Activated T-cell treated with anti-CD3 and anti-CD28 coated beads, Interleukin-2, amount 50 U/mL, for 72 hours (primary cell): ENCODE results near the gene AQP3. TPM values are rescaled to one million over a fixed set of nuclear protein-coding genes. Genes with fewer than 3 reads are reported as not detected.
"Not testable (repeated sequence)": the region's sequence is repeated elsewhere in the genome, so short reads cannot be mapped to it uniquely, and the experiment has no call there.

Experiments
- ATAC-seq, 2 donors: fragments of 150-1000 bp; cut with Tn5 transposase; replicated peaks in 1 of 2; 2 replicates each; pipeline ENCODE4 v1.10.0; 2021; ENCODE audit warnings: moderate library complexity in 2 of 2, mild to moderate bottlenecking in 1 of 2
- DNase-seq, 2 donors: peaks; one replicate each; pipeline ENCODE4 v3.0.0; 2021 to 2022; ENCODE audit warnings: mixed read lengths in 1 of 2
- H3K27ac Mint-ChIP-seq: one replicate; pipeline ENCODE4 v1.8.0; 2022; ENCODE audit warnings: mild to moderate bottlenecking, moderate library complexity, mixed read lengths
- H3K27me3 Mint-ChIP-seq: one replicate; pipeline ENCODE4 v1.8.0; 2022; ENCODE audit warnings: low read depth, mixed read lengths
- H3K36me3 Mint-ChIP-seq, 2 donors: one replicate each; pipeline ENCODE4 v1.8.0; 2022; ENCODE audit warnings: mixed read lengths in 2 of 2, mild to moderate bottlenecking in 1 of 2; ENCODE audit not compliant: insufficient read depth in 2 of 2
- H3K4me1 Mint-ChIP-seq: one replicate; pipeline ENCODE4 v1.8.0; 2022; ENCODE audit warnings: low read depth, mixed read lengths
- H3K4me3 Mint-ChIP-seq, 2 donors: one replicate each; pipeline ENCODE4 v1.8.0; 2022; ENCODE audit warnings: mild to moderate bottlenecking in 2 of 2, mixed read lengths in 2 of 2, moderate library complexity in 2 of 2
- H3K9me3 Mint-ChIP-seq, 2 donors: one replicate each; pipeline ENCODE4 v1.8.0; 2022; ENCODE audit warnings: mixed read lengths in 2 of 2
- total RNA-seq, 2 donors: library from RNA; stranded (reverse); gene quantifications; one replicate each; pipeline ENCODE4 v1.2.3, GENCODE V29; 2022

Gene AQP3
- total RNA-seq, 2 donors from 2014 or later, result 12.0 to 17.8 TPM

- H3K27ac Mint-ChIP-seq, result peak overlapping the region; percentile 93
- H3K36me3 Mint-ChIP-seq, result peaks cover 4 to 5% of the 10 kb centered on the region in 2 donors
- H3K9me3 Mint-ChIP-seq, result no peaks in the 10 kb centered on the region
- no peaks in the 10 kb centered on the region for H3K27me3 Mint-ChIP-seq
- peaks cover 60% of the 10 kb centered on the region for H3K4me1 Mint-ChIP-seq
- H3K4me3 Mint-ChIP-seq, result peak overlapping the region; percentile 73 to 75
- DNase-seq (peak; percentile 63 to 73), ATAC-seq (peak; percentile 88 to 91)
These were observed 11.1 kb upstream of the AQP3 start for GRCh38 chr9:33458444-33458843.

- ATAC-seq (no peak), DNase-seq (no peak)
- Mint-ChIP-seq H3K9me3 (no peaks in the 10 kb centered on the region), H3K27ac (peak overlapping the region; percentile 25), H3K4me3 (peak overlapping the region; percentile 41 to 68), H3K4me1 (peaks cover 78% of the 10 kb centered on the region), H3K36me3 (peaks cover under 1 to 1% of the 10 kb centered on the region in 2 donors), H3K27me3 (no peaks in the 10 kb centered on the region)
These were observed 8.6 kb upstream of the AQP3 start for GRCh38 chr9:33455945-33456344.

GRCh38 chr9:33455456-33455855, 8.1 kb upstream of the AQP3 start:
- not testable (repeated sequence) for H3K9me3 Mint-ChIP-seq, H3K27ac Mint-ChIP-seq, DNase-seq, H3K36me3 Mint-ChIP-seq, ATAC-seq, H3K27me3 Mint-ChIP-seq
- Mint-ChIP-seq H3K4me3 (peak overlapping the region; percentile 41 to 68), H3K4me1 (peaks cover 81% of the 10 kb centered on the region)

- Mint-ChIP-seq H3K4me3 (peak overlapping the region; percentile 50 to 72), H3K27ac (peak overlapping the region; percentile 87), H3K4me1 (peaks cover 80% of the 10 kb centered on the region)
- not testable (repeated sequence) for DNase-seq, H3K27me3 Mint-ChIP-seq, H3K36me3 Mint-ChIP-seq, H3K9me3 Mint-ChIP-seq, ATAC-seq
These were observed 7.3 kb upstream of the AQP3 start for GRCh38 chr9:33454661-33455026.

GRCh38 chr9:33453999-33454660, 6.7 kb upstream of the AQP3 start:
- no peaks in the 10 kb centered on the region for H3K9me3 Mint-ChIP-seq
- H3K4me3 Mint-ChIP-seq, result peak overlapping the region; percentile 50 to 72
- no peaks in the 10 kb centered on the region for H3K36me3 Mint-ChIP-seq
- DNase-seq (no peak), ATAC-seq (no peak)
- no peaks in the 10 kb centered on the region for H3K27me3 Mint-ChIP-seq
- H3K4me1 Mint-ChIP-seq, result peaks cover 75% of the 10 kb centered on the region
- H3K27ac Mint-ChIP-seq, result peak overlapping the region; percentile 87

GRCh38 chr9:33453286-33453860, 6.0 kb upstream of the AQP3 start:
- H3K4me1 Mint-ChIP-seq, result peaks cover 70% of the 10 kb centered on the region
- H3K36me3 Mint-ChIP-seq, result no peaks in the 10 kb centered on the region
- peak overlapping the region; percentile 72 to 75 for H3K4me3 Mint-ChIP-seq
- no peaks in the 10 kb centered on the region for H3K27me3 Mint-ChIP-seq
- peak in 1 of 2 donors; percentile 29 for DNase-seq
- ATAC-seq, result peak; percentile 40 to 52
- H3K9me3 Mint-ChIP-seq, result no peaks in the 10 kb centered on the region
- peak overlapping the region; percentile 87 for H3K27ac Mint-ChIP-seq

- Mint-ChIP-seq H3K36me3 (no peaks in the 10 kb centered on the region), H3K27me3 (no peaks in the 10 kb centered on the region), H3K27ac (peak overlapping the region; percentile 81), H3K4me1 (peaks cover 70% of the 10 kb centered on the region), H3K9me3 (no peaks in the 10 kb centered on the region), H3K4me3 (peak overlapping the region; percentile 72 to 75)
- ATAC-seq, result peak; percentile 86 to 87
- DNase-seq, result peak; percentile 67 to 71
These were observed 5.5 kb upstream of the AQP3 start for GRCh38 chr9:33452828-33453271.

- Mint-ChIP-seq H3K27ac (no peak overlapping the region), H3K4me1 (peaks cover 68% of the 10 kb centered on the region), H3K4me3 (no peak overlapping the region), H3K36me3 (no peaks in the 10 kb centered on the region), H3K27me3 (no peaks in the 10 kb centered on the region), H3K9me3 (no peaks in the 10 kb centered on the region)
- ATAC-seq, result no peak
- no peak for DNase-seq
These were observed 3.3 kb upstream of the AQP3 start for GRCh38 chr9:33450621-33451146.

GRCh38 chr9:33449715-33450114, 2.3 kb upstream of the AQP3 start:
- ATAC-seq, result no peak
- H3K27ac Mint-ChIP-seq, result no peak overlapping the region
- no peak overlapping the region for H3K4me3 Mint-ChIP-seq

GRCh38 chr9:33447799-33448553, 583 bp upstream of the AQP3 start:
- Mint-ChIP-seq H3K9me3 (no peaks in the 10 kb centered on the region), H3K27ac (peak overlapping the region; percentile 18), H3K27me3 (no peaks in the 10 kb centered on the region), H3K4me3 (peak overlapping the region; percentile 93 to 97), H3K4me1 (peaks cover 57% of the 10 kb centered on the region), H3K36me3 (no peaks in the 10 kb centered on the region)
- DNase-seq (peak; percentile 48 to 59), ATAC-seq (peak; percentile 4 to 29)

More at GRCh38 chr9:33449715-33450114, 2.3 kb upstream of the AQP3 start:
- DNase-seq, result no peak
- Mint-ChIP-seq H3K36me3 (no peaks in the 10 kb centered on the region), H3K9me3 (no peaks in the 10 kb centered on the region), H3K27me3 (no peaks in the 10 kb centered on the region), H3K4me1 (peaks cover 71% of the 10 kb centered on the region)

- peak overlapping the region; percentile 91 for H3K27ac Mint-ChIP-seq
- peaks cover 46% of the 10 kb centered on the region for H3K4me1 Mint-ChIP-seq
- no peaks in the 10 kb centered on the region for H3K36me3 Mint-ChIP-seq
- H3K4me3 Mint-ChIP-seq, result peak overlapping the region; percentile 93 to 97
- H3K27me3 Mint-ChIP-seq, result no peaks in the 10 kb centered on the region
- peak; percentile 84 to 87 for ATAC-seq
- no peaks in the 10 kb centered on the region for H3K9me3 Mint-ChIP-seq
- DNase-seq, result peak; percentile 75 to 80
These were observed 1.0 kb downstream of the AQP3 start for GRCh38 chr9:33446240-33446945.

- Mint-ChIP-seq H3K27me3 (no peaks in the 10 kb centered on the region), H3K9me3 (no peaks in the 10 kb centered on the region), H3K4me3 (peak overlapping the region; percentile 93 to 97), H3K4me1 (peaks cover 41% of the 10 kb centered on the region), H3K36me3 (no peaks in the 10 kb centered on the region), H3K27ac (peak overlapping the region; percentile 47)
- DNase-seq (peak in 1 of 2 donors; percentile 24), ATAC-seq (no peak)
These were observed 1.8 kb downstream of the AQP3 start for GRCh38 chr9:33445389-33446239.
